ENCODE measurements around the gene SIPA1L2. TPM values are rescaled to one million over a fixed set of nuclear protein-coding genes. Genes with fewer than 3 reads are reported as not detected.

Gene SIPA1L2
- total and polyA plus RNA-seq, 2 experiments from 2014 or later = 4.1 to 17.0 TPM

- H4K20me1 ChIP-seq (replicated peaks; ENCODE audit: insufficient read depth) = no peaks in the 10 kb centered on the region; the same call in 1 of the 2 replicates
- no peaks in the 10 kb centered on the region for H3K4me1 ChIP-seq (ENCODE audit: insufficient read depth)
- Mint-ChIP-seq H3K27me3 (ENCODE audit: insufficient read depth, low read depth, poor library complexity) (no peaks in the 10 kb centered on the region), H3K36me3 (ENCODE audit: low read depth) (no peaks in the 10 kb centered on the region), H3K4me3 (no peak overlapping the region), H3K27ac (no peak overlapping the region), H3K9me3 (no peaks in the 10 kb centered on the region), H3K4me1 (peaks cover 7% of the 10 kb centered on the region; the same call in 2 of the 3 replicates)
- H3F3A ChIP-seq (replicated peaks; ENCODE audit: low read depth) = no peaks in the 10 kb centered on the region
- no peaks in the 10 kb centered on the region for H3K9me2 ChIP-seq (ENCODE audit: insufficient read depth)
- TF ChIP-seq ZNF331 (CRISPR knock-in tag; IDR thresholded peaks at IDR 0.05; ENCODE audit: low read depth) (no peak), ZNF114 (CRISPR knock-in tag; IDR thresholded peaks at IDR 0.05) (no peak), STAT1 (IDR thresholded peaks at IDR 0.05; ENCODE audit: unreplicated experiment) (no peak), CREB1 (CRISPR knock-in tag; IDR thresholded peaks at IDR 0.05; ENCODE audit: low read depth) (no peak), REST (IDR thresholded peaks at IDR 0.05; ENCODE audit: unreplicated experiment) (no peak)
- H2AFZ ChIP-seq = no peak overlapping the region
- no peaks in the 10 kb centered on the region for H3K27me3 ChIP-seq (ENCODE audit: insufficient read depth)
- H3K4me3 ChIP-seq = no peak overlapping the region
- peak overlapping the region; percentile 30; the same call in 1 of the 2 replicates for H3K27ac ChIP-seq (ENCODE audit: low read depth)
- ATAC-seq (peak; percentile 37), DNase-seq (ENCODE audit: low spot score) (no peak)
- H3K36me3 ChIP-seq (ENCODE audit: insufficient read depth) = no peaks in the 10 kb centered on the region
- H3K4me2 ChIP-seq = no peak overlapping the region
- H3K79me2 ChIP-seq (replicated peaks; ENCODE audit: insufficient read depth) = no peaks in the 10 kb centered on the region; the same call in 1 of the 2 replicates
Measured at GRCh38 chr1:232591344-232591743, 38.6 kb downstream of the SIPA1L2 start.

GRCh38 chr1:232590744-232591082 is 39.2 kb downstream of the SIPA1L2 start:
- Histone ChIP-seq H3K4me3 (no peak overlapping the region), H3K9me2 (ENCODE audit: insufficient read depth) (no peaks in the 10 kb centered on the region), H3K4me2 (no peak overlapping the region), H3K36me3 (ENCODE audit: insufficient read depth) (no peaks in the 10 kb centered on the region), H2AFZ (no peak overlapping the region), H4K20me1 (replicated peaks; ENCODE audit: insufficient read depth) (no peaks in the 10 kb centered on the region; the same call in 1 of the 2 replicates), H3K79me2 (replicated peaks; ENCODE audit: insufficient read depth) (no peaks in the 10 kb centered on the region), H3K27ac (ENCODE audit: low read depth) (no peak overlapping the region), H3K4me1 (ENCODE audit: insufficient read depth) (peaks cover 5% of the 10 kb centered on the region; the same call in 1 of the 2 replicates), H3F3A (replicated peaks; ENCODE audit: low read depth) (no peaks in the 10 kb centered on the region), H3K27me3 (ENCODE audit: insufficient read depth) (no peaks in the 10 kb centered on the region)
- Mint-ChIP-seq H3K27me3 (ENCODE audit: insufficient read depth, low read depth, poor library complexity) (no peaks in the 10 kb centered on the region), H3K9me3 (no peaks in the 10 kb centered on the region), H3K27ac (no peak overlapping the region), H3K36me3 (ENCODE audit: low read depth) (no peaks in the 10 kb centered on the region), H3K4me1 (peaks cover 7% of the 10 kb centered on the region; the same call in 2 of the 3 replicates), H3K4me3 (no peak overlapping the region)
- no peak for DNase-seq (ENCODE audit: low spot score)
- no peak for ATAC-seq
- TF ChIP-seq EZH2phosphoT487 (IDR thresholded peaks at IDR 0.05; ENCODE audit: unreplicated experiment) = no peak
- no peak for TF ChIP-seq ZNF114 (CRISPR knock-in tag; IDR thresholded peaks at IDR 0.05)
- TF ChIP-seq ZNF462 (CRISPR knock-in tag; IDR thresholded peaks at IDR 0.05) = no peak
- TF ChIP-seq JUNB (IDR thresholded peaks at IDR 0.05; ENCODE audit: unreplicated experiment) = no peak
- no peak for TF ChIP-seq ZNF331 (CRISPR knock-in tag; IDR thresholded peaks at IDR 0.05; ENCODE audit: low read depth)
- no peak for TF ChIP-seq STAT1 (IDR thresholded peaks at IDR 0.05; ENCODE audit: unreplicated experiment)
- no peak for TF ChIP-seq REST (IDR thresholded peaks at IDR 0.05; ENCODE audit: unreplicated experiment)

All from GM23338 (cell line).